ENCODE data around the gene ELF5. TPM values are rescaled to one million over a fixed set of nuclear protein-coding genes. Genes with fewer than 3 reads are reported as not detected.

The ELF5 gene
- total RNA-seq = 1 to 10 TPM in 1 of 4 donors, not detected in 3; 1.1 TPM

DNA sequence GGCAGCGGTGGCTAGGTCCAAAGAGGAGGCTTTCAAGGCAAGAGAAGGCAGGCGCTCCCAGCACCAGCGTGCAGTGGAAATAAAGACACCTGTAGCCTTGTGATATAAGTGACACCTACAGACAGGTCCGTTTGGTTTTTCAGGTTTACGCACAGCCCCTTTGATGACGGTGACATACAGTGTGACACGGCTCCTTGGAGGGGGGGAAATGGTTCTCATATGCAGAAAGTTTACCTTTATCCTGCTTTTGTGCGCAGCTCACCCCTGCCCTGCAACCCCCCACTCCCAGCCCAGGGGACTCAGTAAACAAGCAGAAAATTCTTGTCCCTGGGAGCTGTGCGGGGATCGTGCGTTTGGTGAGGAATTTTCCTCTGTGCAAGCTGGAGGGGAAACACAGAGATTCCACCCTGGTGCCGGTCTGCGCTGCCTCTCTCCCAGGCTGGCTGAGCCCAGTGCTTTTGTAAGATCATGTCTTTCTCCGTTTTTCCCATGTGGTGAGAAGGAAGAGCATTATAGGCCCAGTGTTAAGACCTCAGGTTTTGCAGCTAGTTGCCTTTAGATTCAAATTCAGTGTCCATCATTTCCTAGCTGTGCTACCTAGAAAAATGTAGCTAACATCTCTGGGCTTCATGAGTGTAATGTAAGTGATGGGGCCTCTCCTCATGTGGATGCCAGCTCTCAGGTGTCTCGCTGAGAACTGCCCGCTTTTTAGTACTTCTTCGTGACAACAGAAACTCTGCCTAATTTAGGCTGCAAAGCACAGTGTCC, at the start of gene ELF5:
Gene ELF5 (minus strand): TSS at position 113 of the 768 bp plus-strand sequence. CDS start 8,045 bp downstream, outside the sequence.
- Histone ChIP-seq H3K9me3 (no peaks in the 10 kb centered on the region), H3K4me3 (no peak within 1 kb of the TSS), H3K4me1 (no peaks in the 10 kb centered on the region), H3K27ac (no peak within 1 kb of the TSS), H3K27me3 (no peaks in the 10 kb centered on the region), H3K36me3 (no peaks in the 10 kb centered on the region)
- ATAC-seq = no peak
- 72 to 90% methylated on average over 6 to 14 of the region's 17 CpGs for WGBS, 2 donors (ENCODE audit: low coverage in 1 of 2)
- TF ChIP-seq, protein P1, sequence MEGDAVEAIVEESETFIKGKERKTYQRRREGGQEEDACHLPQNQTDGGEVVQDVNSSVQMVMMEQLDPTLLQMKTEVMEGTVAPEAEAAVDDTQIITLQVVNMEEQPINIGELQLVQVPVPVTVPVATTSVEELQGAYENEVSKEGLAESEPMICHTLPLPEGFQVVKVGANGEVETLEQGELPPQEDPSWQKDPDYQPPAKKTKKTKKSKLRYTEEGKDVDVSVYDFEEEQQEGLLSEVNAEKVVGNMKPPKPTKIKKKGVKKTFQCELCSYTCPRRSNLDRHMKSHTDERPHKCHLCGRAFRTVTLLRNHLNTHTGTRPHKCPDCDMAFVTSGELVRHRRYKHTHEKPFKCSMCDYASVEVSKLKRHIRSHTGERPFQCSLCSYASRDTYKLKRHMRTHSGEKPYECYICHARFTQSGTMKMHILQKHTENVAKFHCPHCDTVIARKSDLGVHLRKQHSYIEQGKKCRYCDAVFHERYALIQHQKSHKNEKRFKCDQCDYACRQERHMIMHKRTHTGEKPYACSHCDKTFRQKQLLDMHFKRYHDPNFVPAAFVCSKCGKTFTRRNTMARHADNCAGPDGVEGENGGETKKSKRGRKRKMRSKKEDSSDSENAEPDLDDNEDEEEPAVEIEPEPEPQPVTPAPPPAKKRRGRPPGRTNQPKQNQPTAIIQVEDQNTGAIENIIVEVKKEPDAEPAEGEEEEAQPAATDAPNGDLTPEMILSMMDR (IDR thresholded peaks at IDR 0.05) = no peak
- TF ChIP-seq POLR2A (IDR thresholded peaks at IDR 0.05) = no peak

DNA sequence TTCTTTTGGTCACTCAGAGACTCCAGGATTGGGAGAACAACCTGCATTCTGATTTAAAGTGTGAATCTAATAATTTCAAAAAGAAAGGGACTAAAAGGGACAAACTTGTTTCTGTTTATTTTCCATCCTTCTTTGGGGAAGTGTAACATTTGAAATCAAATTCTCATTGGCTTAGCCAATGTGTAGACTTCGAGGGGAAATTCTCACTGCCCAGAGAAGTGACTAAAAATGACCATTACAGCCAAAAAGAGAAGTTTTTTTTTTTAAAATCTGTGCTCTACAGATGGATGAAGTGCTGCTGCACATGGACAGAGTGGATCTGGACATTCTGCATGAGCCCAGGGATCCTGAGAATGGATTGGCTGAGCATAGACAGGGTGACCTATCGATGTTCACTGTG, 49.4 kb upstream of the ELF5 start:
- Histone ChIP-seq H3K9me3 (no peaks in the 10 kb centered on the region), H3K27ac (no peak overlapping the region), H3K36me3 (no peaks in the 10 kb centered on the region), H3K4me3 (no peak overlapping the region), H3K27me3 (peaks cover 16% of the 10 kb centered on the region), H3K4me1 (no peaks in the 10 kb centered on the region)
- no peak for TF ChIP-seq POLR2AphosphoS5 (IDR thresholded peaks at IDR 0.05)
- TF ChIP-seq EP300 (IDR thresholded peaks at IDR 0.05) = no peak
- TF ChIP-seq POLR2A (IDR thresholded peaks at IDR 0.05) = no peak
- TF ChIP-seq, protein P1 (IDR thresholded peaks at IDR 0.05) = no peak
- WGBS, 2 donors (ENCODE audit: low coverage in 1 of 2) = 66 to 71% methylated on average over 2 of the region's 2 CpGs
- ATAC-seq = no peak

DNA sequence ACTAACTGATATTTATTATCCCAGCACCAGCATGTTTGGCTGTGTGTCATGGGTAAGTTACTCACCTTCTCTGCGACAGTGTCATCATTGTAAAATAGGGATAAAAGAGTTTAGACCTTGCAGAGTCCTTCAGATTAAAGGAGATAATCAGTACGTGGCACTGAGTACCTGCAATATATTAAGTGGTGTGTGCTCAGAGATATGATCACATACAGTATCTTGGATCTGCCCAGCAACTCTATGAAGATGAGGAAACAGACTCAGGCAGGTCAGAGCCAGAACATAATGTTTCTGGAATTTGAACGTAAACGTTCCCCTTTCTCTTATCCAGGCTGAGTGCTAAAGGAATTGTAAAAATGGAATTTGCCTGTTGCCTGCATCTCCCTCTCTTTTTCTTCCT, 46.9 kb upstream of the ELF5 start:
- H3K9me3 ChIP-seq = no peaks in the 10 kb centered on the region
- no peak overlapping the region for H3K27ac ChIP-seq
- H3K4me3 ChIP-seq = no peak overlapping the region
- ATAC-seq = no peak
- peaks cover 20% of the 10 kb centered on the region for H3K27me3 ChIP-seq
- H3K36me3 ChIP-seq = no peaks in the 10 kb centered on the region
- WGBS, 2 donors (ENCODE audit: low coverage in 1 of 2) = 62 to 83% methylated on average over 4 of the region's 4 CpGs
- TF ChIP-seq EP300 (IDR thresholded peaks at IDR 0.05) = no peak
- no peak for TF ChIP-seq POLR2AphosphoS5 (IDR thresholded peaks at IDR 0.05)
- TF ChIP-seq POLR2A (IDR thresholded peaks at IDR 0.05) = no peak
- TF ChIP-seq, protein P1 (IDR thresholded peaks at IDR 0.05) = no peak
- H3K4me1 ChIP-seq = no peaks in the 10 kb centered on the region

DNA sequence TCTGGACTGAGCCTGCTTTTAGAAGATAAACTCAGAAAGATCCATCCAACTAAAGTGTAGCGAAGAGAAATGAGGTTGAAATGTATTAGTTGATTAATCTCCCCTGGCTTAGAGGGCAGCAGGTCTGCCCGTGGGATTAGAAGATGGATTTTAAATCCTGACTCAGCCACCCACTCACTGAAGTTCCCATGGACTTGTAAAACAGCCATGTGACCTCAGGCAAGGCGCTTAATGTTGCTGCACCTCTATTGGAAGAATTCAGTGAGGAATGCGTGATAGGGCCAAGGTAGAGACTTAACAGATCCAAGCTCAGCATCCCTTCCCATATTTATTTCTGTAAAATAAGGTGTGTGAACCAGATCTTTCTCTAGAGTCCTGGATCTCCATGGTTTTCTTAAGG, 45.1 kb upstream of the ELF5 start:
- ATAC-seq = no peak
- no peak for TF ChIP-seq POLR2A (IDR thresholded peaks at IDR 0.05)
- no peak for TF ChIP-seq EP300 (IDR thresholded peaks at IDR 0.05)
- TF ChIP-seq, protein P1 (IDR thresholded peaks at IDR 0.05) = no peak
- TF ChIP-seq POLR2AphosphoS5 (IDR thresholded peaks at IDR 0.05) = no peak
- H3K9me3 ChIP-seq = no peaks in the 10 kb centered on the region
- peaks cover 20% of the 10 kb centered on the region for H3K27me3 ChIP-seq
- H3K27ac ChIP-seq = no peak overlapping the region
- no peaks in the 10 kb centered on the region for H3K4me1 ChIP-seq
- H3K36me3 ChIP-seq = no peaks in the 10 kb centered on the region
- WGBS, 2 donors (ENCODE audit: low coverage in 1 of 2) = 75 to 94% methylated on average over 3 to 4 of the region's 4 CpGs
- H3K4me3 ChIP-seq = no peak overlapping the region

DNA sequence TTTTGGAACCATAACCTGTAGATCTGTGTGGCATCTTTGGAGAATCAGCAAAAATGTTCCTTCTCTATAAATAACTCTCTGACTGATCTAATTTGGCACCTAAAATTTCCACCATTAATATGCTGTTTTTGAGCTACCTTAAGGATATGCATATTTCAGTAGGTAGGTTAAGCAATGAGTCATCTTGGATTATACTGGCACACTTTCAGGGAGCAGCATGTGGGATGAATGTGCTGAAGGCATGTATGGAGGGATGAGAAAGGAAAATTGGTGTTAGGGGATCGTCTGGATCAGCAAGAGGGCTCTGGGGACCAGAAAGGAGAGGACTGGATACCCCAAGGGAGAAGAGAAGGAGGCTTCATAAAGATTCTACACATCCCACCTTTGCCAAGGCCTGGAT, 44.6 kb upstream of the ELF5 start:
- H3K27ac ChIP-seq = no peak overlapping the region
- no peaks in the 10 kb centered on the region for H3K9me3 ChIP-seq
- H3K4me1 ChIP-seq = no peaks in the 10 kb centered on the region
- TF ChIP-seq EP300 (IDR thresholded peaks at IDR 0.05) (no peak), POLR2A (IDR thresholded peaks at IDR 0.05) (no peak), POLR2AphosphoS5 (IDR thresholded peaks at IDR 0.05) (no peak)
- TF ChIP-seq, protein P1 (IDR thresholded peaks at IDR 0.05) = no peak
- H3K27me3 ChIP-seq = peaks cover 20% of the 10 kb centered on the region
- no peak overlapping the region for H3K4me3 ChIP-seq
- WGBS, 2 donors (ENCODE audit: low coverage in 1 of 2) = 27 to 71% methylated on average over 1 of the region's 1 CpG
- ATAC-seq = no peak
- H3K36me3 ChIP-seq = no peaks in the 10 kb centered on the region
